Ishikawa (cell line): ENCODE results near the gene SDK2.
A peak's percentile ranks its signal among the peaks of the same experiment; 100 is the strongest.

Experiments
- CEBPB ChIP-seq: IDR thresholded peaks from 2 replicates; pipeline ENCODE4 v1.6.1; 2012
- CREB1 ChIP-seq: IDR thresholded peaks from 2 replicates; pipeline ENCODE4 v1.6.1; 2012; ENCODE audit warnings: low read depth
- EGR1 ChIP-seq: IDR thresholded peaks from 2 replicates; pipeline ENCODE4 v1.6.1; 2012
- EP300 ChIP-seq: IDR thresholded peaks from 2 replicates; pipeline ENCODE4 v1.6.1; 2012; ENCODE audit warnings: borderline replicate concordance
- FOXM1 ChIP-seq: IDR thresholded peaks from 2 replicates; pipeline ENCODE4 v1.6.1; 2012; ENCODE audit warnings: low read depth, borderline replicate concordance
- MAX ChIP-seq: IDR thresholded peaks from 2 replicates; pipeline ENCODE4 v1.6.1; 2012
- NFIC ChIP-seq: IDR thresholded peaks from 2 replicates; pipeline ENCODE4 v1.6.1; 2012
- RAD21 ChIP-seq: IDR thresholded peaks from 2 replicates; pipeline ENCODE4 v1.6.1; 2012; ENCODE audit warnings: low read depth
- REST ChIP-seq: IDR thresholded peaks from 2 replicates; pipeline ENCODE4 v1.6.1; 2012; ENCODE audit warnings: low read depth, mild to moderate bottlenecking
- TAF1 ChIP-seq: IDR thresholded peaks from 2 replicates; pipeline ENCODE4 v1.6.1; 2012; ENCODE audit warnings: low read depth, mild to moderate bottlenecking
- TCF12 ChIP-seq: IDR thresholded peaks from 2 replicates; pipeline ENCODE4 v1.6.1; 2012; ENCODE audit warnings: low read depth
- TEAD4 ChIP-seq: IDR thresholded peaks from 2 replicates; pipeline ENCODE4 v1.6.1; 2012
- USF1 ChIP-seq: IDR thresholded peaks from 2 replicates; pipeline ENCODE4 v1.6.1; 2012
- YY1 ChIP-seq: IDR thresholded peaks from 2 replicates; pipeline ENCODE4 v1.6.1; 2012; ENCODE audit warnings: low read depth
- ZBTB7A ChIP-seq: IDR thresholded peaks from 2 replicates; pipeline ENCODE4 v1.6.1; 2012; ENCODE audit warnings: low read depth

The SDK2 gene

GRCh38 chr17:73546770-73547536 lies 97.3 kb downstream of the SDK2 start:
- no peak for TF ChIP-seq TAF1
- TF ChIP-seq EP300, result no peak
- no peak for TF ChIP-seq TCF12
- TF ChIP-seq CEBPB, result 0 out of 2 replicates have a peak, but pooled peaks have one; percentile 8
- TF ChIP-seq CREB1, result no peak
- no peak for TF ChIP-seq TEAD4
- TF ChIP-seq RAD21, result no peak

GRCh38 chr17:73546114-73546513 lies 98.1 kb downstream of the SDK2 start:
- TF ChIP-seq NFIC, result no peak
- TF ChIP-seq CREB1, result no peak
- no peak for TF ChIP-seq REST
- no peak for TF ChIP-seq TEAD4
- TF ChIP-seq CEBPB, result no peak
- no peak for TF ChIP-seq TCF12
- TF ChIP-seq RAD21, result no peak
- TF ChIP-seq TAF1, result no peak
- no peak for TF ChIP-seq MAX
- no peak for TF ChIP-seq ZBTB7A
- TF ChIP-seq EGR1, result no peak
- no peak for TF ChIP-seq EP300
- TF ChIP-seq FOXM1, result no peak
- TF ChIP-seq USF1, result no peak
- TF ChIP-seq YY1, result no peak

GRCh38 chr17:73545109-73546032 lies 98.9 kb downstream of the SDK2 start:
- TF ChIP-seq USF1 (no peak), TCF12 (no peak), NFIC (no peak)

- TF ChIP-seq TCF12 (no peak), EP300 (no peak), NFIC (no peak), USF1 (no peak), FOXM1 (no peak)
Measured at GRCh38 chr17:73544333-73544732, 99.9 kb downstream of the SDK2 start.

GRCh38 chr17:73542323-73542722 lies 101.9 kb downstream of the SDK2 start:
- TF ChIP-seq USF1 (no peak), NFIC (no peak), CEBPB (no peak), CREB1 (no peak), ZBTB7A (no peak), TAF1 (no peak), TCF12 (no peak), FOXM1 (no peak), EGR1 (no peak), EP300 (no peak), TEAD4 (no peak), REST (no peak), RAD21 (no peak), MAX (no peak), YY1 (no peak)
